Smooth muscle cell (in vitro differentiated cells): Measurements from ENCODE around the gene MROH8. TPM values are rescaled to one million over a fixed set of nuclear protein-coding genes. Genes with fewer than 3 reads are reported as not detected.

Source experiments
- DNase-seq: peaks from one replicate; lab custom pipeline; 2025; ENCODE audit not compliant: unreplicated experiment; lab: John Stamatoyannopoulos, UW
- H2AFZ ChIP-seq: fragments of 200-600 bp; sonication (generic); 2 replicates; pipeline ENCODE4 v1.6.0; 2016; ENCODE audit warnings: antibody characterized with exemption, low read depth, mild to moderate bottlenecking
- H3F3A ChIP-seq: fragments of 200-600 bp; sonication (generic); 2 replicates; pipeline ENCODE4 v1.6.0; 2017; ENCODE audit warnings: antibody characterized with exemption, low read depth
- H3K27ac ChIP-seq: fragments of 200-600 bp; sonication (generic); 2 replicates; pipeline ENCODE4 v1.5.1; 2016; ENCODE audit warnings: low read depth, mild to moderate bottlenecking
- H3K27me3 ChIP-seq: fragments of 200-600 bp; sonication (generic); 2 replicates; pipeline ENCODE4 v1.6.1; 2016; ENCODE audit warnings: low read depth, mild to moderate bottlenecking
- H3K36me3 ChIP-seq: fragments of 200-600 bp; sonication (generic); 2 replicates; pipeline ENCODE4 v1.5.1; 2016; ENCODE audit warnings: low read depth
- H3K4me1 ChIP-seq: fragments of 200-600 bp; sonication (generic); 2 replicates; pipeline ENCODE4 v1.5.1; 2016; ENCODE audit warnings: low read depth
- H3K4me2 ChIP-seq: fragments of 200-600 bp; sonication (generic); 2 replicates; pipeline ENCODE4 v1.6.0; 2016; ENCODE audit warnings: mild to moderate bottlenecking
- H3K4me3 ChIP-seq: fragments of 200-600 bp; sonication (generic); 2 replicates; pipeline ENCODE4 v1.5.1; 2016; ENCODE audit warnings: mild to moderate bottlenecking
- H3K79me2 ChIP-seq: fragments of 200-600 bp; sonication (generic); 2 replicates; pipeline ENCODE4 v1.6.0; 2016; ENCODE audit warnings: low read depth, mild to moderate bottlenecking
- H3K9ac ChIP-seq: fragments of 200-600 bp; sonication (generic); 2 replicates; pipeline ENCODE4 v1.6.0; 2016; ENCODE audit warnings: low read depth
- H3K9me3 ChIP-seq: fragments of 200-600 bp; sonication (generic); replicated peaks from 2 replicates; pipeline ENCODE4 v1.5.1; 2016; ENCODE audit warnings: low read depth
- H4K20me1 ChIP-seq: fragments of 200-600 bp; sonication (generic); 2 replicates; pipeline ENCODE4 v1.6.0; 2016; ENCODE audit warnings: low read depth
- WGBS: methylation state at CpG from one replicate; pipeline ENCODE4 v1.1.7; 2016; ENCODE audit warnings: low lambda C conversion rate; 5-methylcytosine and 5-hydroxymethylcytosine counted together
- polyA plus RNA-seq: library from polyadenylated mRNA; unstranded; fragments of >200 nt; fragmentation: Nextera tagmentation; extraction: Ambion mirVana; gene quantifications from 2 replicates; pipeline ENCODE4 v1.2.1, GENCODE V29; 2016
- total RNA-seq: library from RNA; depleted of rRNA; stranded (reverse); fragments of >200 nt; gene quantifications from 2 replicates; pipeline ENCODE4 v1.2.3, GENCODE V29; 2014
- TF ChIP-seq, protein P1 (sequence below): fragments of 200-600 bp; sonication (generic); IDR thresholded peaks from 2 replicates; pipeline ENCODE4 v1.5.1; 2017; ENCODE audit warnings: borderline replicate concordance, mild to moderate bottlenecking, antibody characterized with exemption; ENCODE audit not compliant: insufficient read depth, poor library complexity, severe bottlenecking

Gene MROH8
- total and polyA plus RNA-seq, 2 experiments from 2014 or later, result 0.81 to 1.6 TPM

- Histone ChIP-seq H3K36me3 (peaks cover 23% of the 10 kb centered on the region), H3K9me3 (no peaks in the 10 kb centered on the region), H3F3A (peaks cover 10% of the 10 kb centered on the region), H3K4me1 (peaks cover 4% of the 10 kb centered on the region), H3K9ac (no peak overlapping the region), H3K27ac (no peak overlapping the region), H3K4me3 (no peak overlapping the region), H4K20me1 (peaks cover 69% of the 10 kb centered on the region), H3K4me2 (no peak overlapping the region), H3K27me3 (no peaks in the 10 kb centered on the region), H2AFZ (no peak overlapping the region), H3K79me2 (no peaks in the 10 kb centered on the region)
- no peak for DNase-seq
- 46% methylated on average over 3 of the region's 3 CpGs for WGBS
- TF ChIP-seq, protein P1, sequence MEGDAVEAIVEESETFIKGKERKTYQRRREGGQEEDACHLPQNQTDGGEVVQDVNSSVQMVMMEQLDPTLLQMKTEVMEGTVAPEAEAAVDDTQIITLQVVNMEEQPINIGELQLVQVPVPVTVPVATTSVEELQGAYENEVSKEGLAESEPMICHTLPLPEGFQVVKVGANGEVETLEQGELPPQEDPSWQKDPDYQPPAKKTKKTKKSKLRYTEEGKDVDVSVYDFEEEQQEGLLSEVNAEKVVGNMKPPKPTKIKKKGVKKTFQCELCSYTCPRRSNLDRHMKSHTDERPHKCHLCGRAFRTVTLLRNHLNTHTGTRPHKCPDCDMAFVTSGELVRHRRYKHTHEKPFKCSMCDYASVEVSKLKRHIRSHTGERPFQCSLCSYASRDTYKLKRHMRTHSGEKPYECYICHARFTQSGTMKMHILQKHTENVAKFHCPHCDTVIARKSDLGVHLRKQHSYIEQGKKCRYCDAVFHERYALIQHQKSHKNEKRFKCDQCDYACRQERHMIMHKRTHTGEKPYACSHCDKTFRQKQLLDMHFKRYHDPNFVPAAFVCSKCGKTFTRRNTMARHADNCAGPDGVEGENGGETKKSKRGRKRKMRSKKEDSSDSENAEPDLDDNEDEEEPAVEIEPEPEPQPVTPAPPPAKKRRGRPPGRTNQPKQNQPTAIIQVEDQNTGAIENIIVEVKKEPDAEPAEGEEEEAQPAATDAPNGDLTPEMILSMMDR, result no peak
These were observed 41.4 kb upstream of the MROH8 start for GRCh38 chr20:37220731-37221130.

GRCh38 chr20:37219751-37220668, 40.7 kb upstream of the MROH8 start:
- no peak overlapping the region for H3K9ac ChIP-seq
- DNase-seq, result no peak
- H3K9me3 ChIP-seq, result no peaks in the 10 kb centered on the region
- peaks cover 15% of the 10 kb centered on the region for H3K36me3 ChIP-seq
- H3K27ac ChIP-seq, result no peak overlapping the region
- H2AFZ ChIP-seq, result no peak overlapping the region
- no peaks in the 10 kb centered on the region for H3K27me3 ChIP-seq
- peaks cover 75% of the 10 kb centered on the region for H4K20me1 ChIP-seq
- TF ChIP-seq, protein P1, result no peak
- peaks cover 10% of the 10 kb centered on the region for H3F3A ChIP-seq
- no peaks in the 10 kb centered on the region for H3K79me2 ChIP-seq
- H3K4me1 ChIP-seq, result peaks cover 4% of the 10 kb centered on the region
- no peak overlapping the region for H3K4me3 ChIP-seq
- 84% methylated on average over 10 of the region's 10 CpGs for WGBS
- H3K4me2 ChIP-seq, result no peak overlapping the region

DNA sequence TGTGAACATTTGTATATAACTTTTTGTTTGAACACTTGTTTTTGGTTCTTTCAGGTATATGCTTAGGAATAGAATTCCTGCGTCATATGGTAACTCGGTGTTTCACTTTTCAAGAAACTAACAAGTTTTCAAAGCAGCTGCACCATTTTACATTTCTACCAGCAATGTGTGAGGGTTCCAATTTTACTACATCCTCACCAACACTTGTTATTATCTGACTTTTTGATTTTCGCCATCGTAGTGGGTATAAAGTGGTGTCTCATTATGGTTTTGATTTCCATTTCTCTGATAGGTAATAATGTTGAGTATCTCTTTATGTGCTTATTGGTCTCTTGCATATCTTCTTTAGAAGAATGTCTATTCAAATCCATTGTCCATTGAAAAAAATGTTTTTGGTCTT, 39.6 kb upstream of the MROH8 start:
- Histone ChIP-seq H3F3A (peaks cover 12% of the 10 kb centered on the region), H3K9me3 (no peaks in the 10 kb centered on the region), H3K79me2 (no peaks in the 10 kb centered on the region), H3K27me3 (no peaks in the 10 kb centered on the region), H3K4me3 (no peak overlapping the region), H3K9ac (no peak overlapping the region), H3K4me1 (peaks cover 4% of the 10 kb centered on the region), H3K36me3 (peaks cover 12% of the 10 kb centered on the region), H3K27ac (no peak overlapping the region), H2AFZ (no peak overlapping the region), H4K20me1 (peaks cover 74% of the 10 kb centered on the region), H3K4me2 (no peak overlapping the region)
- 73% methylated on average over 4 of the region's 4 CpGs for WGBS
- TF ChIP-seq, protein P1, result no peak
- DNase-seq, result no peak
